Activated naive CD4-positive, alpha-beta T cell treated with anti-CD3 and anti-CD28 coated beads, Interleukin-2, amount 50 U/mL, for 24 hours (primary cell): ENCODE results near the gene DZANK1.
"Not testable (repeated sequence)": the region's sequence is repeated elsewhere in the genome, so short reads cannot be mapped to it uniquely, and the experiment has no call there.

ENCODE experiments used
- H3K27ac Mint-ChIP-seq: one replicate; pipeline ENCODE4 v1.8.0; 2021; ENCODE audit warnings: mild to moderate bottlenecking, mixed read lengths
- H3K27me3 Mint-ChIP-seq: one replicate; pipeline ENCODE4 v1.8.0; 2021; ENCODE audit warnings: mixed read lengths
- H3K36me3 Mint-ChIP-seq: one replicate; pipeline ENCODE4 v1.8.0; 2021; ENCODE audit warnings: mixed read lengths
- H3K4me1 Mint-ChIP-seq: one replicate; pipeline ENCODE4 v1.8.0; 2021; ENCODE audit warnings: mixed read lengths
- H3K4me3 Mint-ChIP-seq: one replicate; pipeline ENCODE4 v1.8.0; 2021; ENCODE audit warnings: mild to moderate bottlenecking, mixed read lengths
- H3K9me3 Mint-ChIP-seq: one replicate; pipeline ENCODE4 v1.8.0; 2021; ENCODE audit warnings: mixed read lengths

DZANK1 gene

DNA sequence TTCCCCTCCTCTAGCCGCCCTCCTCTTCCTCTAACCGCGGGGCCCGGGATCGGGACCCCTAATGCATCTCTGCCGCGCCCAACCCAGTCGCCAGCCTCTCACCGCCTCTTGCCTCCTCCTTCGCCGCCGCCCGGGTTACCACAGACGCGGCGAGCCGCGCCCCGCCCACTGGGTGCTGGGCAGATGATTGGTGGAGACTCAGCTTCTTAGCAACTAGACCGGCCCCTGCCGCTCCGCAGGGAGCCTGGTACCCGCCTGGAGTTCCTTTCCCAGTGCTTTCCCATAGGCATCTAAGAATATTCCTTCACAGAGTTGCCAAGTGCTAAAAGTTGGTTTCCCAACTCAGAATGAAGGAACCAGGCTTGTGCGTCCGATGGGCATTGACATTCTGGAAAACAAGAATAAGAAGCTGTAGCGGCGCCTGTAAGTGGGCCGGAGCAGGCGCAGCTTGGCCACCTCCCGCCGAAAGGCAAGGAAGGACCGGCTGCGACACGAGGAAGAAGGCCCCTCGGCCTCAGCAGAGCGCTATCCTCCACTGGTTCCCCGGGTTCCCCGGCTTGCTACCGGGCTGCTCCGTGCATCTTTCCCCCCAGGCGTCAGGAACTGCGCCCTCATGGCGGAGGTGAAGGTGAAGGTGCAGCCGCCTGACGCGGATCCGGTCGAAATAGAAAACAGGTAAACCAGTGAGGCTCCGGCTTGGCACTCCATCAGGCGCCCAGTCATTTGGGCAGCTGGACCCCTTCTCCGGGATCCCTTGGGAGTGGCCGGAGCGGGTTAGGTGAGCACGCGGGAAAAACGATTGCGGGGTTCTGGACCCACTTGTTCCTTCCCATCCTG is at the start of gene DZANK1, which contains the start of gene POLR3F:
DZANK1 (minus strand) TSS at position 137 of the 837 bp plus-strand sequence. CDS start 1,672 bp downstream, outside the sequence.
POLR3F (plus strand) TSS at position 497 of the 837 bp plus-strand sequence; CDS start at position 614, 117 bp downstream.
- H3K4me1 Mint-ChIP-seq, result peaks cover 38% of the 10 kb centered on the region

GRCh38 chr20:18515973-18516372 is 49.1 kb upstream of the DZANK1 start:
- Mint-ChIP-seq H3K27ac (no peak overlapping the region), H3K27me3 (no peaks in the 10 kb centered on the region), H3K36me3 (peaks cover 12% of the 10 kb centered on the region), H3K9me3 (no peaks in the 10 kb centered on the region), H3K4me3 (no peak overlapping the region), H3K4me1 (peaks cover 33% of the 10 kb centered on the region)

More for the DNA sequence above, at the start of gene DZANK1, which contains the start of gene POLR3F:
- Mint-ChIP-seq H3K27me3 (no peaks in the 10 kb centered on the region), H3K4me3 (peak within 1 kb of the TSS; percentile 94), H3K9me3 (no peaks in the 10 kb centered on the region), H3K36me3 (peaks cover 3% of the 10 kb centered on the region), H3K27ac (peak within 1 kb of the TSS; percentile 98)

GRCh38 chr20:18514127-18514526 is 47.3 kb upstream of the DZANK1 start:
- H3K4me3 Mint-ChIP-seq, result no peak overlapping the region
- H3K4me1 Mint-ChIP-seq, result peaks cover 49% of the 10 kb centered on the region
- H3K27ac Mint-ChIP-seq, result no peak overlapping the region
- H3K9me3 Mint-ChIP-seq, result no peaks in the 10 kb centered on the region
- peaks cover 16% of the 10 kb centered on the region for H3K36me3 Mint-ChIP-seq
- no peaks in the 10 kb centered on the region for H3K27me3 Mint-ChIP-seq

GRCh38 chr20:18513208-18513607 is 46.4 kb upstream of the DZANK1 start:
- Mint-ChIP-seq H3K9me3 (no peaks in the 10 kb centered on the region), H3K4me1 (peaks cover 58% of the 10 kb centered on the region), H3K27ac (no peak overlapping the region), H3K4me3 (peak overlapping the region; percentile 6), H3K36me3 (peaks cover 16% of the 10 kb centered on the region), H3K27me3 (no peaks in the 10 kb centered on the region)

GRCh38 chr20:18511571-18511970 is 44.7 kb upstream of the DZANK1 start:
- Mint-ChIP-seq H3K27me3 (no peaks in the 10 kb centered on the region), H3K4me1 (peaks cover 70% of the 10 kb centered on the region)

DNA sequence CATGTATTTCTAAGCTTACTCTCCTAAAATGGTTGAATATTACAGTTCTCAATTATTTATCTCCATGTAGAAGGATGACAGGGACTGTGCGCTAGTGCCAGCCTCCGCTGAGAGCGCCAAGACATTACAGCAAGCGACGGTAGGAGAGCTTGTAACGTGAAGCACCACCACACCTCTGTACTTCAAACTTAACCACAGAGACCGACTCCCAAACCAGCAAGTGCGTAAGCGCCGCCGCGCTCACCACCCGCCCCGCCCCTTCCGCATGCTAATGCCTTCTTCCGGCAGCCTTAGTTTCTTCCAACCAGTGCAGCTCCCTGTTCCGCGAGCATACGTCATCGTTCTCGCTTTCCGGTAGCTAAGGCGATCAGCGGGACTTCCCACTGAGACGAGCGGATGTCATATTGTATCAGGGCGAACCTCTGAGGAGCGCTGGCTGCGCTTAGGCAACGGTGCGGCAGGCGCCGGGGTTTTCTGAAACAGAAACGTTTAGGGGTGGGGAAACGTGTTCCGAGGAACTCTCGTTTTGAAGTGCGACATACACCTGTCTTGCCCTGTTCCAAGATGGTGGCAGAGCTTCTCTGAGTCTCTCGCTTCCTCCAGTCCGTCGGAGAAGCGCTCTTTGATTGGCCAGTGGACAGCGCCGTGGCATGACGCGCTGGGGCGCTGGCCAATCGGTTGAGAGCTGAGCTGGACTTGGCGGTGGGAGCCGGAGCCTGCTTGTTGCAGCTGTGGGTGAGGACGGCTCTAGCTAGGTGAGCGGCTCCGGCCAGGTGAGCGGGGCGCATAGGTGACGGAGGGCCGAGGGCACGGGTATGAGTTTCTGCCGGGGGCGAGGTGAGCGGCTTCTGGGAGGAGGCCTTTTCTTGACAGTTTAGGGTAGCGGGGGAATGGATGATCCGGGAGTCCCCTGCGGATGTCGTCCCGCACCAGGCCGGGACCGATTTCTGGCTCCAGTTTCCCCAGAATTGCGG is 40.7 kb upstream of the DZANK1 start, which contains the start of gene SEC23B:
SEC23B (plus strand) TSS at position 723 of the 974 bp plus-strand sequence. CDS start 2,896 bp downstream, outside the sequence.
- Mint-ChIP-seq H3K27me3 (no peaks in the 10 kb centered on the region), H3K4me3 (peak within 1 kb of the TSS; percentile 100), H3K4me1 (peaks cover 52% of the 10 kb centered on the region), H3K36me3 (peaks cover 12% of the 10 kb centered on the region), H3K9me3 (no peaks in the 10 kb centered on the region), H3K27ac (peak within 1 kb of the TSS; percentile 99)

More at GRCh38 chr20:18511571-18511970, 44.7 kb upstream of the DZANK1 start:
- Mint-ChIP-seq H3K36me3 (peaks cover 18% of the 10 kb centered on the region), H3K9me3 (no peaks in the 10 kb centered on the region), H3K4me3 (no peak overlapping the region), H3K27ac (no peak overlapping the region)

GRCh38 chr20:18506744-18507143 is 39.9 kb upstream of the DZANK1 start:
- Mint-ChIP-seq H3K4me1 (peaks cover 51% of the 10 kb centered on the region), H3K27ac (peak overlapping the region; percentile 99), H3K9me3 (no peaks in the 10 kb centered on the region), H3K4me3 (peak overlapping the region; percentile 100), H3K27me3 (no peaks in the 10 kb centered on the region), H3K36me3 (peaks cover 12% of the 10 kb centered on the region)

GRCh38 chr20:18504479-18505060 is 37.7 kb upstream of the DZANK1 start:
- peaks cover 2% of the 10 kb centered on the region for H3K36me3 Mint-ChIP-seq
- H3K9me3 Mint-ChIP-seq, result no peaks in the 10 kb centered on the region
- no peak overlapping the region for H3K27ac Mint-ChIP-seq

DNA sequence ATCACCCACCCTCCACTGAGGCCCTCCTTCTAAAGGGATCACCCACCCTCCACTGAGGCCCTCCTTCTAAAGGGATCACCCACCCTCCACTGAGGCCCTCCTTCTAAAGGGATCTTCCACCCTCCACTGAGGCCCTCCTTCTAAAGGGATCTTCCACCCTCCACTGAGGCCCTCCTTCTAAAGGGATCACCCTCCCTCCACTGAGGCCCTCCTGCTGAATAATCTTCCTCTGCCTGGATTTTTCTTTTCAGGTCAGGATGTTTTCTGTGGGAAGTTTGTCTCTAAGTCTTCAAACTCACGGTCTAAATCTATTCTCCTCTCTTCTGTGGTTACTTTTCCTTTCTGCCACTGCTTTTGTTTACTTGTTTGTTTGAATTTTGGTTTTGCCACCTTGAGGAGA is 34.8 kb upstream of the DZANK1 start:
- not testable (repeated sequence) for H3K36me3 Mint-ChIP-seq, H3K27ac Mint-ChIP-seq, H3K9me3 Mint-ChIP-seq, H3K4me1 Mint-ChIP-seq, H3K27me3 Mint-ChIP-seq, H3K4me3 Mint-ChIP-seq

More at GRCh38 chr20:18504479-18505060, 37.7 kb upstream of the DZANK1 start:
- peaks cover 32% of the 10 kb centered on the region for H3K4me1 Mint-ChIP-seq
- no peaks in the 10 kb centered on the region for H3K27me3 Mint-ChIP-seq
- H3K4me3 Mint-ChIP-seq, result no peak overlapping the region

- H3K36me3 Mint-ChIP-seq, result peaks cover 5% of the 10 kb centered on the region
- H3K27ac Mint-ChIP-seq, result no peak overlapping the region
- H3K4me1 Mint-ChIP-seq, result peaks cover 11% of the 10 kb centered on the region
- peak overlapping the region; percentile 97 for H3K4me3 Mint-ChIP-seq
- H3K27me3 Mint-ChIP-seq, result no peaks in the 10 kb centered on the region
- no peaks in the 10 kb centered on the region for H3K9me3 Mint-ChIP-seq
Observed at GRCh38 chr20:18497603-18498002, 30.8 kb upstream of the DZANK1 start.

DNA sequence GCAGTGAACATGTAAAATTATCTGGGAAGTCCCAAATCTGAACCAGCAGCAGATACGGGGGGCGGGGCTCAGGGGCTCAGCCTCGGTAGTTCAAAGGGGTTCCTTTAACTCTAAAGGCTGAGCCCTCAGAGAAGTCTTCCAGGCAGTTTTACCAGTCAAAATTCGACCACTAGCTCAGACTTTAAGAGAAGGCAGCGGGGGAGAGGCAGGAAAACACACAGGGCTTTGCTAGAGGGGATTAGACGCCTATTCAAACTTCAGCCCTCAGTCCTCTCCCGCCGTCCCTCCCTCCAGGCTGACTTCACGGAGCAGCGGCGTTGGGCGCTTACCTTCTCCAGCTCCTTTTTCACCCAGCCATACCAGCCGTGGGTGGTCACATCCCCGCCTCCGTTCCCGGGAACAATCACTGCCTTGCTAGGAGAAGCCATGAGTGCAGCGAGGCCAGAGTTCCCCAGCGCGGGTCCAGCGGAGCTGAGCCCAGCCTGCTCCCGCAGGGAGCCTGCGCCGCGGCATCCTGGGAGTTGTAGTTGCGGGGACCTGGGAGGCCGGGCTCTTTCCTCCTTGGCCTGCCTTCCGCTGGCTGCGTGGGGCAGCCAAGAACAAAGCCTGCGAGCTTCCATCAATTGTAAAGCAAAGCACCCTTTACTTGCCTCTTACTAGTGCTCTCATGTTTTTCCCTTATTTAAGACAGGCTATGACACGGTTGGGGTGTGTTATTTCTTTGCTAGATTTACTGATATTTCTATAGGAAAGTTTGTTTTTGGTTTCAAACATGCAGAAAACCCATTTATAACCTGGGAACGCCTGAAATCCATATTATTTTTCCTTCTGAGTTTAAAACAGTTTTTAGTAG is 30.1 kb upstream of the DZANK1 start, which contains the start of gene RBBP9:
RBBP9 (minus strand) TSS at position 486 of the 853 bp plus-strand sequence; CDS start at position 428, 58 bp downstream.
- peaks cover 5% of the 10 kb centered on the region for H3K36me3 Mint-ChIP-seq
- H3K27me3 Mint-ChIP-seq, result no peaks in the 10 kb centered on the region
- peaks cover 11% of the 10 kb centered on the region for H3K4me1 Mint-ChIP-seq
- no peaks in the 10 kb centered on the region for H3K9me3 Mint-ChIP-seq
- peak within 1 kb of the TSS; percentile 51 for H3K27ac Mint-ChIP-seq
- H3K4me3 Mint-ChIP-seq, result peak within 1 kb of the TSS; percentile 97

DNA sequence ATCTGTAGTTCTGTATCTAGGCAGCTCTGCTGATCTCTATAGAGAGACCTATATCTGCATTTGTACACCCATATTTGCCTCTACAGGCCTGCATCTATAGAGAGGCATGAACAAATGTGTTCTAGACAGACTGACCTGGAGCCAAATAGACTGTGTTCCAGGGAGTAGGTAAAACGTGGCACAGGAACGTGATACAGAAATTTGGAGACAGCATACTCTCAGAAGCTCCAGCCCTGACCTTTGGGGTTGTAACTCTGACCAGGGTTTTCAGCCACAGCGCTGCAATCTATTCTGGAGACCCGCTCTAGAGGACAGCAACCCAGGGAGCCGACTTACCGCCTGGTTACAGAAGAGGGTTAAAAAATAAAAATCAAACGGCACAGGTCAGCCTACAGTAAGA is 29.2 kb upstream of the DZANK1 start:
- H3K4me1 Mint-ChIP-seq, result peaks cover 11% of the 10 kb centered on the region
- H3K27ac Mint-ChIP-seq, result peak overlapping the region; percentile 51
- peaks cover 7% of the 10 kb centered on the region for H3K36me3 Mint-ChIP-seq
- no peaks in the 10 kb centered on the region for H3K27me3 Mint-ChIP-seq
- no peaks in the 10 kb centered on the region for H3K9me3 Mint-ChIP-seq
- peak overlapping the region; percentile 97 for H3K4me3 Mint-ChIP-seq

GRCh38 chr20:18488301-18488700 is 21.5 kb upstream of the DZANK1 start:
- Mint-ChIP-seq H3K4me1 (no peaks in the 10 kb centered on the region), H3K36me3 (peaks cover 12% of the 10 kb centered on the region), H3K9me3 (no peaks in the 10 kb centered on the region), H3K4me3 (no peak overlapping the region), H3K27ac (no peak overlapping the region), H3K27me3 (no peaks in the 10 kb centered on the region)

- H3K9me3 Mint-ChIP-seq, result no peaks in the 10 kb centered on the region
- peak overlapping the region; percentile 35 for H3K27ac Mint-ChIP-seq
- no peak overlapping the region for H3K4me3 Mint-ChIP-seq
- H3K4me1 Mint-ChIP-seq, result no peaks in the 10 kb centered on the region
- peaks cover 7% of the 10 kb centered on the region for H3K36me3 Mint-ChIP-seq
- H3K27me3 Mint-ChIP-seq, result no peaks in the 10 kb centered on the region
Observed at GRCh38 chr20:18481596-18481995, 14.8 kb upstream of the DZANK1 start.
